Measurements from ENCODE around the gene RSPO1.

The RSPO1 gene

GRCh38 chr1:37616330-37616729, 18.4 kb downstream of the RSPO1 start:
- no peak for TF ChIP-seq CTCF (IDR thresholded peaks at IDR 0.05; ENCODE audit: control extremely low read depth, extremely low read depth, low read depth, missing control alignments)
- ChIA-PET CTCF (interaction anchor here (0.7 to 3.1 kb wide), 4 partner anchors 10 to 67 kb away, joined by 3 to 26 read pairs (median 4); no protein-coding TSS in a partner anchor), POLR2A (no interaction called here)
- no peak for DNase-seq (ENCODE audit: extremely low spot score)

GRCh38 chr1:37614105-37614504, 20.6 kb downstream of the RSPO1 start:
- POLR2A ChIA-PET, result no interaction called here
- TF ChIP-seq CTCF (IDR thresholded peaks at IDR 0.05; ENCODE audit: control extremely low read depth, extremely low read depth, low read depth, missing control alignments), result no peak
- CTCF ChIA-PET, result interaction anchor here (3.6 kb wide), 1 partner anchor 11 kb away, joined by 20 read pairs; no protein-coding TSS in a partner anchor
- DNase-seq (ENCODE audit: extremely low spot score), result no peak

- CTCF ChIA-PET, result interaction anchor here (2.0 to 3.6 kb wide), 2 partner anchors 9 to 13 kb away, joined by 5 to 20 read pairs; no protein-coding TSS in a partner anchor
- POLR2A ChIA-PET, result interaction anchor here (0.7 kb wide), 1 partner anchor 78 kb away, joined by 3 read pairs; a partner anchor contains a TSS
- no peak for DNase-seq (ENCODE audit: extremely low spot score)
- no peak for TF ChIP-seq CTCF (IDR thresholded peaks at IDR 0.05; ENCODE audit: control extremely low read depth, extremely low read depth, low read depth, missing control alignments)
Observed at GRCh38 chr1:37612186-37612585, 22.5 kb downstream of the RSPO1 start.

GRCh38 chr1:37609994-37610393, 24.7 kb downstream of the RSPO1 start:
- no peak for DNase-seq (ENCODE audit: extremely low spot score)
- CTCF ChIA-PET, result interaction anchor here (1.1 to 16.0 kb wide), 4 partner anchors 9 to 71 kb away, joined by 3 to 359 read pairs (median 5); no protein-coding TSS in a partner anchor
- POLR2A ChIA-PET, result no interaction called here
- no peak for TF ChIP-seq CTCF (IDR thresholded peaks at IDR 0.05; ENCODE audit: control extremely low read depth, extremely low read depth, low read depth, missing control alignments)

- DNase-seq (ENCODE audit: extremely low spot score), result no peak
- TF ChIP-seq CTCF (IDR thresholded peaks at IDR 0.05; ENCODE audit: control extremely low read depth, extremely low read depth, low read depth, missing control alignments), result no peak
- CTCF ChIA-PET, result interaction anchor here (1.0 to 16.0 kb wide), 6 partner anchors 9 to 122 kb away, joined by 3 to 359 read pairs (median 4); a partner anchor contains a TSS
- POLR2A ChIA-PET, result no interaction called here
Observed at GRCh38 chr1:37609002-37609401, 25.7 kb downstream of the RSPO1 start.

- no peak for TF ChIP-seq CTCF (IDR thresholded peaks at IDR 0.05; ENCODE audit: control extremely low read depth, extremely low read depth, low read depth, missing control alignments)
- no peak for DNase-seq (ENCODE audit: extremely low spot score)
- ChIA-PET CTCF (interaction anchor here (0.8 to 16.0 kb wide), 7 partner anchors 9 to 254 kb away, joined by 3 to 359 read pairs (median 5); partner anchors contain the start of genes GNL2 and MTF1), POLR2A (interaction anchor here (0.6 kb wide), 1 partner anchor 353 kb away, joined by 3 read pairs; no protein-coding TSS in a partner anchor)
Observed at GRCh38 chr1:37606481-37607263, 28.0 kb downstream of the RSPO1 start.
